Measurements from ENCODE around the gene DDX1. TPM values are rescaled to one million over a fixed set of nuclear protein-coding genes. Genes with fewer than 3 reads are reported as not detected.

The DDX1 gene
- total and polyA plus RNA-seq, 9 donors = 36.5 to 80.1 (median 67.4) TPM

DNA sequence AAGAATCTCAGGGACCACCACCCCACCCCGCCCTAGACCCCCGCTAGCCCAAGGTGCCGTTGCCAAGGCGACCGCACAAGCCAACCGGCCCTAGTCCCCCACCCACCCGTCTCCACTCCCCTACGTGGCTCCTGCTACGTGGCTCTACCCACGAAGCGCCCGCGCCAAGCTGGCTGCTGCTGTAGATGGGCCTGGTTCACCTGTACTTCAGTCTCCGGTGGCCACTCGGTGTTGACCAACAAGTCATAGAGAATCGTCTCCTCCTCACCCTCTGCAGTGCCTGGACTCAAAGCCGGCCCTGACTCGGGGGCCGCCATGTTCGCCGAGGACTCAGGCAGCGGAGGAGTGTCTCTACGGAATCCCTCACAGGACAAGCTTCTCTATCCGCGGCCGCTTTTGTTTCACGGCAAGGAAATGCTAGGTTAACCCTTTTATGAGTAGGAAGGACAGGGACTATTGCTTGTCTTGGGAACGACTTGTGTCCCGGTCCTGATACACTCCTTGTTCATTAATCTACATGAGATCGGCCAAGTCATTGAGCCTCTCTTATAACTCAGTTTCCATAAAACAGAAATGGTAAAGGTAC, 30.6 kb upstream of the DDX1 start, which contains the start of gene NBAS:
NBAS (minus strand) TSS at position 347 of the 586 bp plus-strand sequence; CDS start at position 317, 30 bp downstream.
- H3K4me3 ChIP-seq = peak within 1 kb of the TSS; percentile 71
- 0 to 1% (median 0%) methylated on average over 18 to 30 of the region's 30 CpGs for WGBS, 3 donors
- TF ChIP-seq, protein P1, sequence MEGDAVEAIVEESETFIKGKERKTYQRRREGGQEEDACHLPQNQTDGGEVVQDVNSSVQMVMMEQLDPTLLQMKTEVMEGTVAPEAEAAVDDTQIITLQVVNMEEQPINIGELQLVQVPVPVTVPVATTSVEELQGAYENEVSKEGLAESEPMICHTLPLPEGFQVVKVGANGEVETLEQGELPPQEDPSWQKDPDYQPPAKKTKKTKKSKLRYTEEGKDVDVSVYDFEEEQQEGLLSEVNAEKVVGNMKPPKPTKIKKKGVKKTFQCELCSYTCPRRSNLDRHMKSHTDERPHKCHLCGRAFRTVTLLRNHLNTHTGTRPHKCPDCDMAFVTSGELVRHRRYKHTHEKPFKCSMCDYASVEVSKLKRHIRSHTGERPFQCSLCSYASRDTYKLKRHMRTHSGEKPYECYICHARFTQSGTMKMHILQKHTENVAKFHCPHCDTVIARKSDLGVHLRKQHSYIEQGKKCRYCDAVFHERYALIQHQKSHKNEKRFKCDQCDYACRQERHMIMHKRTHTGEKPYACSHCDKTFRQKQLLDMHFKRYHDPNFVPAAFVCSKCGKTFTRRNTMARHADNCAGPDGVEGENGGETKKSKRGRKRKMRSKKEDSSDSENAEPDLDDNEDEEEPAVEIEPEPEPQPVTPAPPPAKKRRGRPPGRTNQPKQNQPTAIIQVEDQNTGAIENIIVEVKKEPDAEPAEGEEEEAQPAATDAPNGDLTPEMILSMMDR (IDR thresholded peaks at IDR 0.05) = no peak
- TF ChIP-seq EP300 (IDR thresholded peaks at IDR 0.05) (no peak), POLR2A (IDR thresholded peaks at IDR 0.05) (peak; percentile 26)
- H3K27me3 ChIP-seq = no peaks in the 10 kb centered on the region
- H3K27ac ChIP-seq = peak within 1 kb of the TSS; percentile 27 to 60
- H3K4me1 ChIP-seq (ENCODE audit: insufficient read depth) = peaks cover 2% of the 10 kb centered on the region
- DNase-seq = peak; percentile 72 to 89 (median 81)
- H3K36me3 ChIP-seq = no peaks in the 10 kb centered on the region
- intact Hi-C loops (cut with DNase I) = no loop called here
- no peaks in the 10 kb centered on the region for H3K9me3 ChIP-seq

DNA sequence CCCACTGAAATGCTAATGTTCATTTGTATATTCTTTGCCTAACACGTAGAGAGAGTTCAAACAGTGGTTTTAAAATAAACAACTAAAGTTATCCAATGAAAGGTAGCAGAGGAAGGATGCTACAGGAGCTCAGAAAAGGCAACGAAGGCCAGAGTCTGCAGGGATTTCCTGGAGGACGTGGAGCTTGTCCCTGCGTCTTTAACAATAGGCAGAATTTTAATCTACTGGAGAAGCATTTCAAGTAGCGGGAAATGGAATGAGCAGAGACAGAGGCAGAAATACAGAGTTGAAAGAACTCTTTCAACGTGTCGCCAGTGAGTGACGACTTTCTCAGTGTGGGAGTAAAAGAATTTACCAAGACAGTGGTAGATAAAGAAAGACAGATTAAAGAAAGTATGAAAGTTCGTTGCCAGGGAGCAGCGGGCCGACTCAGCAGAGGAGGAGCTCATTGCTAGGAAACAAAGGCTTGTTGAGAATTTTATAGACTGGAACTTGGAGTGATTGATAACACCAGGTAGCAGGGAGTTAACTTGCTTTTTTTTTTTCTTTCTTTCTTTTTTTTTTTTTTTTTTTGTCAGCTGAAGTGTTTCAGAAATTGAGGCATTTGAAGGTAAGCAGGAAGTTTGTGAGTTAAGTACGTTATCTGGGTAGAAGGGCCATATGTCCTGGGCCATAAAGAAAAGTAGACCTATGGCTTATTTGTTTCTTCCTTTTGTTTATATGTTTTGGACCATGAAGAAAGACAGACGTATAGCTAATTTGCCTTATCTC, 29.9 kb upstream of the DDX1 start:
- intact Hi-C loops (cut with DNase I) = no loop called here
- Histone ChIP-seq H3K4me3 (peak overlapping the region; percentile 71), H3K36me3 (no peaks in the 10 kb centered on the region), H3K27ac (peak overlapping the region in 1 of 2 donors; percentile 60), H3K27me3 (no peaks in the 10 kb centered on the region), H3K4me1 (ENCODE audit: insufficient read depth) (peaks cover 2% of the 10 kb centered on the region), H3K9me3 (no peaks in the 10 kb centered on the region)
- 1 to 3% (median 3%) methylated on average over 13 of the region's 13 CpGs for WGBS, 3 donors
- TF ChIP-seq POLR2A (IDR thresholded peaks at IDR 0.05) = no peak
- DNase-seq = peak; percentile 10 to 35 (median 23)

DNA sequence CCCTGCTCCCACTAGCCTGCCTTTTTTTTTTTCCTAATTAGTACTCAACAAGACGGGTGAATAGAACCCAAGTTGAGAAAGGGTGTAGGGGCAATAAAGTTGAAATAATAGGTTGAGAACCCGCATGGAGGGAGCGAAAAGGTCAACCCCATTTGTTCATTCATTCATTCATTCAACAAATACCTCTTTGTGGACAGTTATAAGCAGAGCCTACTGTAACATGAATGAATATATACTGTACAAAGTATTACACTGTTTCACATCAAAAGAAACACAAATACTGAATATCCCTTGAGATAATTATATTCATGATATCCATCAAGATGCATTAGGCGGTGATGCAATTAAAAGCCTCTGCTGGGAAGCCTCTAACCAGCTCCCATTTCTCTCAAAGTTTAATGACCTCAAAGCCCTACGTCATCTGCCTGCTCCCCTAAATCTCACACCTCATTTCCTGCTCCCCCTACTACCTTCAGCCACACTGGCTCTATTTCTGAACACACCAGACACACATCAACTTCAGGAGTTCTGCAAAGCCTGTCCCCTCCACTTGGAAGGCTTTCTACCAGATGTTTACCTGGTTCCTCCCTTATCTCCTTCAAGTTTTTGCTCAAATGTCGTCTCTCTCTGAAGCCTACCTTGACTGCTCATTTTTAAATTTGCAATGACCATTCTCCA, 29.2 kb upstream of the DDX1 start:
- TF ChIP-seq EP300 (IDR thresholded peaks at IDR 0.05) (no peak), POLR2A (IDR thresholded peaks at IDR 0.05) (no peak)
- TF ChIP-seq, protein P1 (IDR thresholded peaks at IDR 0.05) = no peak
- no peak for DNase-seq
- intact Hi-C loops (cut with DNase I) = no loop called here
- Histone ChIP-seq H3K4me3 (no peak overlapping the region), H3K27ac (no peak overlapping the region), H3K9me3 (no peaks in the 10 kb centered on the region), H3K36me3 (no peaks in the 10 kb centered on the region), H3K4me1 (ENCODE audit: insufficient read depth) (peaks cover 2% of the 10 kb centered on the region), H3K27me3 (no peaks in the 10 kb centered on the region)
- WGBS, 3 donors = 51 to 53% (median 51%) methylated on average over 6 of the region's 6 CpGs

DNA sequence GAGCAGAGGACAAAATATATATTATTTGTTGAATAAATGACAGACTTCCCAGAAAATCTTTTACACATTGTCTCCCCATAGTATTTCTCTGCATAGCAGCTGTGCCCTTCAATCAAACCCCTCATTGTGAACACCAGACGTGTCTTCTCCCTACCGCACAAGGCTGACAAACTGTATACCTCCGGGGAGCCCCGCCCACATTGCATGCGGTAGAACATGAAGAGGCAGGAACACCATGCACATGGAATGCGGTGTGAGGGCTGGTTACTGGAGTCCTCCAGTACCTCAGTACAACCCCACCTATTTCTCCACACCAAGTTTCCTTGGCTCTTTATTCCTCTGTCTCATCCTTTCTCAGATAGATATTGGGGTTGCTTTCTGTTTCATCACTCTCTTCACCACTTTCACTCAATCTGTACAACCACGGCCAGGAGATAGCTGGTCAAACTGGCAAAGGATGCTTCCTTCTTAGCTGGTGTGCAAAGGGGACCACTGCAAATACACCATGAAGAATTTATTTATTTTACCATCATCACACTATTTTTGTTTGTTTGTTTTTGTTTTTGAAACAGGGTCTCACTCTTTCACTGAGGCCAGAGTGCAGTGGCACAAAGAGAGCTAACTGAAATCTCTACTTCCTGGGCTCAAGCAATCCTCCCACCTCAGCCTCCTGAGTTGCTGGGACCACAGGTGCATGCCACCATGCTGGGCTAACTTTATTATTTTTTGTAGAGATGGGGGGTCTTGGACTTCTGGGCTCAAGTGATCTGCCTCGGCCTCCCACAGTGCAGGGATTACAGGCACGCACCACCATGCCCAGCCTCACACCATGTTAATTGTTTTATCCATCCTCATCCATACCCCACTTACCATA, 28.2 kb upstream of the DDX1 start:
- H3K9me3 ChIP-seq = no peaks in the 10 kb centered on the region
- no peaks in the 10 kb centered on the region for H3K36me3 ChIP-seq
- WGBS, 3 donors = 89 to 90% (median 89%) methylated on average over 9 of the region's 9 CpGs
- H3K27me3 ChIP-seq = no peaks in the 10 kb centered on the region
- TF ChIP-seq, protein P1 (IDR thresholded peaks at IDR 0.05) = no peak
- TF ChIP-seq POLR2A (IDR thresholded peaks at IDR 0.05) (no peak), EP300 (IDR thresholded peaks at IDR 0.05) (no peak)
- H3K4me3 ChIP-seq = no peak overlapping the region
- no peak for DNase-seq
- intact Hi-C loops (cut with DNase I) = no loop called here
- H3K27ac ChIP-seq = no peak overlapping the region
- peaks cover 2% of the 10 kb centered on the region for H3K4me1 ChIP-seq (ENCODE audit: insufficient read depth)

Measured in ovary (tissue), 9 donors.